HG03457 (cell line): Measurements from ENCODE around the gene ASH1L.
"Not testable (repeated sequence)": the region's sequence is repeated elsewhere in the genome, so short reads cannot be mapped to it uniquely, and the experiment has no call there.

ENCODE experiments used
- ATAC-seq: cut with Tn5 transposase; IDR thresholded peaks from one replicate; pipeline ENCODE4 v1.9.1; 2021; ENCODE audit warnings: moderate number of reproducible peaks; ENCODE audit not compliant: unreplicated experiment

ASH1L gene

GRCh38 chr1:155562581-155563376 lies at the start of gene ASH1L:
Gene ASH1L, minus strand, starts transcription at chr1:155562803. Its CDS starts 41,284 bp downstream, at chr1:155521519.
- peak; percentile 50 for ATAC-seq

- peak; percentile 23 for ATAC-seq
Measured at GRCh38 chr1:155610257-155610647, 47.6 kb upstream of the ASH1L start.

GRCh38 chr1:155609515-155610256 lies 47.1 kb upstream of the ASH1L start, which contains the start of gene MSTO1:
Gene MSTO1, plus strand, starts transcription at chr1:155610218. Its CDS starts 31 bp downstream, at chr1:155610249.
- ATAC-seq, result peak; percentile 76

GRCh38 chr1:155608888-155609225 lies 46.3 kb upstream of the ASH1L start:
- ATAC-seq, result no peak

GRCh38 chr1:155607708-155608107 lies 45.1 kb upstream of the ASH1L start:
- ATAC-seq, result no peak

- ATAC-seq, result not testable (repeated sequence)
Measured at GRCh38 chr1:155599828-155600572, 37.4 kb upstream of the ASH1L start.

GRCh38 chr1:155598842-155599331 lies 36.3 kb upstream of the ASH1L start:
- no peak for ATAC-seq

GRCh38 chr1:155596864-155597263 lies 34.3 kb upstream of the ASH1L start:
- no peak for ATAC-seq

- ATAC-seq, result not testable (repeated sequence)
Measured at GRCh38 chr1:155595877-155596474, 33.4 kb upstream of the ASH1L start.

GRCh38 chr1:155591770-155592169 lies 29.2 kb upstream of the ASH1L start:
- ATAC-seq, result no peak

- not testable (repeated sequence) for ATAC-seq
Measured at GRCh38 chr1:155590516-155591247, 28.1 kb upstream of the ASH1L start.

- ATAC-seq, result not testable (repeated sequence)
Measured at GRCh38 chr1:155589282-155589681, 26.7 kb upstream of the ASH1L start.

- not testable (repeated sequence) for ATAC-seq
Measured at GRCh38 chr1:155583846-155584245, 21.2 kb upstream of the ASH1L start.

GRCh38 chr1:155575608-155576007 lies 13.0 kb upstream of the ASH1L start:
- ATAC-seq, result not testable (repeated sequence)

GRCh38 chr1:155574077-155574476 lies 11.5 kb upstream of the ASH1L start:
- ATAC-seq, result no peak

- ATAC-seq, result no peak
Measured at GRCh38 chr1:155570593-155570990, 8.0 kb upstream of the ASH1L start.

GRCh38 chr1:155569988-155570592 lies 7.5 kb upstream of the ASH1L start:
- no peak for ATAC-seq

GRCh38 chr1:155563377-155564022 lies 897 bp upstream of the ASH1L start:
- not testable (repeated sequence) for ATAC-seq
